ENCODE results near the gene DCTN3.

The DCTN3 gene

GRCh38 chr9:34600908-34601307 is 19.4 kb downstream of the DCTN3 start:
- no peaks in the 10 kb centered on the region for H3K9me3 ChIP-seq (ENCODE audit: control insufficient read depth, insufficient read depth, low read depth, low read length)
- no peaks in the 10 kb centered on the region for H3K36me3 ChIP-seq (ENCODE audit: control insufficient read depth, insufficient read depth, low read length)
- no peak overlapping the region for H3K4me3 ChIP-seq (ENCODE audit: low read depth, low read length)
- no peak overlapping the region for H3K9ac ChIP-seq (ENCODE audit: low read length)
- H3K27me3 ChIP-seq (ENCODE audit: control insufficient read depth, insufficient read depth, low read length), result no peaks in the 10 kb centered on the region; the same call in 1 of the 2 replicates
- H3K27ac ChIP-seq (ENCODE audit: low read depth, low read length), result no peak overlapping the region
- peaks cover 11% of the 10 kb centered on the region; the same call in 1 of the 2 replicates for H3K4me1 ChIP-seq (ENCODE audit: control insufficient read depth, insufficient read depth, low read length)

- H3K9ac ChIP-seq (ENCODE audit: low read length), result no peak overlapping the region
- H3K4me1 ChIP-seq (ENCODE audit: control insufficient read depth, insufficient read depth, low read length), result peaks cover 11% of the 10 kb centered on the region; the same call in 1 of the 2 replicates
- H3K27ac ChIP-seq (ENCODE audit: low read depth, low read length), result no peak overlapping the region
- no peak overlapping the region for H3K4me3 ChIP-seq (ENCODE audit: low read depth, low read length)
- no peaks in the 10 kb centered on the region for H3K9me3 ChIP-seq (ENCODE audit: control insufficient read depth, insufficient read depth, low read depth, low read length)
- H3K27me3 ChIP-seq (ENCODE audit: control insufficient read depth, insufficient read depth, low read length), result peaks cover 2% of the 10 kb centered on the region; the same call in 1 of the 2 replicates
- H3K36me3 ChIP-seq (ENCODE audit: control insufficient read depth, insufficient read depth, low read length), result no peaks in the 10 kb centered on the region
Observed at GRCh38 chr9:34599546-34599945, 20.7 kb downstream of the DCTN3 start.

GRCh38 chr9:34594177-34594576 is 26.1 kb downstream of the DCTN3 start:
- H3K27me3 ChIP-seq (ENCODE audit: control insufficient read depth, insufficient read depth, low read length), result peaks cover 50% of the 10 kb centered on the region
- no peak overlapping the region for H3K27ac ChIP-seq (ENCODE audit: low read depth, low read length)
- H3K36me3 ChIP-seq (ENCODE audit: control insufficient read depth, insufficient read depth, low read length), result no peaks in the 10 kb centered on the region

GRCh38 chr9:34592895-34593601 is 27.2 kb downstream of the DCTN3 start:
- peaks cover 35% of the 10 kb centered on the region for H3K4me1 ChIP-seq (ENCODE audit: control insufficient read depth, insufficient read depth, low read length)
- H3K9ac ChIP-seq (ENCODE audit: low read length), result no peak overlapping the region
- no peaks in the 10 kb centered on the region for H3K9me3 ChIP-seq (ENCODE audit: control insufficient read depth, insufficient read depth, low read depth, low read length)
- H3K36me3 ChIP-seq (ENCODE audit: control insufficient read depth, insufficient read depth, low read length), result no peaks in the 10 kb centered on the region
- H3K27ac ChIP-seq (ENCODE audit: low read depth, low read length), result no peak overlapping the region
- H3K27me3 ChIP-seq (ENCODE audit: control insufficient read depth, insufficient read depth, low read length), result peaks cover 61% of the 10 kb centered on the region
- H3K4me3 ChIP-seq (ENCODE audit: low read depth, low read length), result peak overlapping the region; percentile 38; the same call in 1 of the 2 replicates

More at GRCh38 chr9:34594177-34594576, 26.1 kb downstream of the DCTN3 start:
- no peaks in the 10 kb centered on the region for H3K9me3 ChIP-seq (ENCODE audit: control insufficient read depth, insufficient read depth, low read depth, low read length)
- no peak overlapping the region for H3K9ac ChIP-seq (ENCODE audit: low read length)
- H3K4me3 ChIP-seq (ENCODE audit: low read depth, low read length), result no peak overlapping the region
- peaks cover 26% of the 10 kb centered on the region for H3K4me1 ChIP-seq (ENCODE audit: control insufficient read depth, insufficient read depth, low read length)

- Histone ChIP-seq H3K4me1 (ENCODE audit: control insufficient read depth, insufficient read depth, low read length) (peaks cover 36% of the 10 kb centered on the region), H3K4me3 (ENCODE audit: low read depth, low read length) (peak overlapping the region; percentile 38; the same call in 1 of the 2 replicates), H3K27ac (ENCODE audit: low read depth, low read length) (no peak overlapping the region), H3K9ac (ENCODE audit: low read length) (no peak overlapping the region), H3K9me3 (ENCODE audit: control insufficient read depth, insufficient read depth, low read depth, low read length) (no peaks in the 10 kb centered on the region), H3K36me3 (ENCODE audit: control insufficient read depth, insufficient read depth, low read length) (no peaks in the 10 kb centered on the region), H3K27me3 (ENCODE audit: control insufficient read depth, insufficient read depth, low read length) (peaks cover 70% of the 10 kb centered on the region)
Observed at GRCh38 chr9:34591917-34592866, 28.1 kb downstream of the DCTN3 start.

- Histone ChIP-seq H3K27me3 (ENCODE audit: control insufficient read depth, insufficient read depth, low read length) (peaks cover 78% of the 10 kb centered on the region), H3K9ac (ENCODE audit: low read length) (no peak overlapping the region), H3K36me3 (ENCODE audit: control insufficient read depth, insufficient read depth, low read length) (no peaks in the 10 kb centered on the region), H3K4me1 (ENCODE audit: control insufficient read depth, insufficient read depth, low read length) (peaks cover 43% of the 10 kb centered on the region), H3K27ac (ENCODE audit: low read depth, low read length) (no peak overlapping the region), H3K9me3 (ENCODE audit: control insufficient read depth, insufficient read depth, low read depth, low read length) (no peaks in the 10 kb centered on the region), H3K4me3 (ENCODE audit: low read depth, low read length) (peak overlapping the region; percentile 78)
Observed at GRCh38 chr9:34591248-34591916, 28.9 kb downstream of the DCTN3 start.

GRCh38 chr9:34590381-34591247 is 29.7 kb downstream of the DCTN3 start:
- H3K27ac ChIP-seq (ENCODE audit: low read depth, low read length), result no peak overlapping the region
- peak overlapping the region; percentile 9 for H3K9ac ChIP-seq (ENCODE audit: low read length)
- H3K4me3 ChIP-seq (ENCODE audit: low read depth, low read length), result peak overlapping the region; percentile 78
- H3K9me3 ChIP-seq (ENCODE audit: control insufficient read depth, insufficient read depth, low read depth, low read length), result no peaks in the 10 kb centered on the region
- H3K27me3 ChIP-seq (ENCODE audit: control insufficient read depth, insufficient read depth, low read length), result peaks cover 85% of the 10 kb centered on the region
- peaks cover 51% of the 10 kb centered on the region for H3K4me1 ChIP-seq (ENCODE audit: control insufficient read depth, insufficient read depth, low read length)
- H3K36me3 ChIP-seq (ENCODE audit: control insufficient read depth, insufficient read depth, low read length), result no peaks in the 10 kb centered on the region

GRCh38 chr9:34589636-34590380 is 30.5 kb downstream of the DCTN3 start, which contains the start of gene CNTFR:
CNTFR (minus strand) TSS chr9:34589724; CDS start chr9:34568981, 20,743 bp downstream.
- H3K36me3 ChIP-seq (ENCODE audit: control insufficient read depth, insufficient read depth, low read length), result no peaks in the 10 kb centered on the region
- no peak within 1 kb of the TSS for H3K27ac ChIP-seq (ENCODE audit: low read depth, low read length)
- no peaks in the 10 kb centered on the region for H3K9me3 ChIP-seq (ENCODE audit: control insufficient read depth, insufficient read depth, low read depth, low read length)
- H3K4me1 ChIP-seq (ENCODE audit: control insufficient read depth, insufficient read depth, low read length), result peaks cover 59% of the 10 kb centered on the region
- H3K9ac ChIP-seq (ENCODE audit: low read length), result peak within 1 kb of the TSS; percentile 68
- peaks cover 93% of the 10 kb centered on the region for H3K27me3 ChIP-seq (ENCODE audit: control insufficient read depth, insufficient read depth, low read length)
- H3K4me3 ChIP-seq (ENCODE audit: low read depth, low read length), result peak within 1 kb of the TSS; percentile 78

- Histone ChIP-seq H3K4me1 (ENCODE audit: control insufficient read depth, insufficient read depth, low read length) (peaks cover 59% of the 10 kb centered on the region), H3K9ac (ENCODE audit: low read length) (peak overlapping the region; percentile 36), H3K4me3 (ENCODE audit: low read depth, low read length) (peak overlapping the region; percentile 78), H3K27ac (ENCODE audit: low read depth, low read length) (no peak overlapping the region), H3K27me3 (ENCODE audit: control insufficient read depth, insufficient read depth, low read length) (peaks cover 98% of the 10 kb centered on the region), H3K36me3 (ENCODE audit: control insufficient read depth, insufficient read depth, low read length) (no peaks in the 10 kb centered on the region), H3K9me3 (ENCODE audit: control insufficient read depth, insufficient read depth, low read depth, low read length) (no peaks in the 10 kb centered on the region)
Observed at GRCh38 chr9:34588671-34589635, 31.3 kb downstream of the DCTN3 start.

Measured in HUES6 (cell line).